GM18499 (cell line): ENCODE data around the gene UBE2D2.

Experiments used
- ATAC-seq: cut with Tn5 transposase; IDR thresholded peaks from one replicate; pipeline ENCODE4 v1.9.1; 2021; ENCODE audit warnings: moderate number of reproducible peaks; ENCODE audit not compliant: insufficient read depth, unreplicated experiment

The UBE2D2 gene

GRCh38 chr5:139634541-139634940 lies 73.4 kb downstream of the UBE2D2 start:
- no peak for ATAC-seq

GRCh38 chr5:139635191-139635590 lies 74.1 kb downstream of the UBE2D2 start:
- no peak for ATAC-seq

- no peak for ATAC-seq
Measured at GRCh38 chr5:139635606-139636206, 74.6 kb downstream of the UBE2D2 start.

- peak; percentile 47 for ATAC-seq
Measured at GRCh38 chr5:139636207-139636792, 75.2 kb downstream of the UBE2D2 start.

GRCh38 chr5:139636975-139637408 lies 75.9 kb downstream of the UBE2D2 start:
- ATAC-seq: no peak

GRCh38 chr5:139637438-139638089 lies 76.4 kb downstream of the UBE2D2 start:
- ATAC-seq: no peak

GRCh38 chr5:139638090-139638735 lies 77.1 kb downstream of the UBE2D2 start:
- ATAC-seq: no peak

GRCh38 chr5:139638736-139639618 lies 77.8 kb downstream of the UBE2D2 start:
- no peak for ATAC-seq

GRCh38 chr5:139639619-139640380 lies 78.7 kb downstream of the UBE2D2 start:
- no peak for ATAC-seq

GRCh38 chr5:139640421-139641115 lies 79.4 kb downstream of the UBE2D2 start:
- no peak for ATAC-seq

- no peak for ATAC-seq
Measured at GRCh38 chr5:139641116-139642080, 80.3 kb downstream of the UBE2D2 start.

GRCh38 chr5:139642213-139642612 lies 81.1 kb downstream of the UBE2D2 start:
- ATAC-seq: no peak

- ATAC-seq: no peak
Measured at GRCh38 chr5:139642891-139643871, 82.0 kb downstream of the UBE2D2 start.

GRCh38 chr5:139644001-139644456 lies 82.9 kb downstream of the UBE2D2 start:
- no peak for ATAC-seq

- ATAC-seq: no peak
Measured at GRCh38 chr5:139644646-139645429, 83.7 kb downstream of the UBE2D2 start.

GRCh38 chr5:139645430-139645871 lies 84.3 kb downstream of the UBE2D2 start:
- no peak for ATAC-seq
